Lower lobe of right lung (tissue), 2 donors: ENCODE measurements around the gene FUT9. TPM values are rescaled to one million over a fixed set of nuclear protein-coding genes. Genes with fewer than 3 reads are reported as not detected.

ENCODE experiments used
- ATAC-seq, 2 donors: fragments of 200-7000 bp; cut with Tn5 transposase; one replicate each; pipeline ENCODE4 v1.9.1; 2020 to 2022; ENCODE audit warnings: mild to moderate bottlenecking in 2 of 2, moderate library complexity in 2 of 2
- DNase-seq: peaks from one replicate; pipeline ENCODE4 v3.0.0-alpha.2; 2020
- H3K27ac ChIP-seq: fragments of 200-600 bp; one replicate; pipeline ENCODE4 v1.8.0; 2022
- H3K27me3 ChIP-seq: fragments of 200-600 bp; one replicate; pipeline ENCODE4 v1.8.0; 2022; ENCODE audit warnings: low read depth
- H3K36me3 ChIP-seq: fragments of 200-600 bp; one replicate; pipeline ENCODE4 v1.8.0; 2022; ENCODE audit warnings: mild to moderate bottlenecking
- H3K4me1 ChIP-seq: fragments of 200-600 bp; one replicate; pipeline ENCODE4 v1.8.0; 2022
- H3K4me3 ChIP-seq: fragments of 200-600 bp; one replicate; pipeline ENCODE4 v1.8.0; 2022; ENCODE audit warnings: mild to moderate bottlenecking
- H3K9me3 ChIP-seq: fragments of 200-600 bp; one replicate; pipeline ENCODE4 v1.8.0; 2022
- CTCF ChIP-seq: fragments of 200-600 bp; IDR thresholded peaks from one replicate; pipeline ENCODE4 v1.8.0; 2022; ENCODE audit warnings: antibody characterized with exemption, mild to moderate bottlenecking
- intact Hi-C: fragments of 100-400 bp; cut with DNase I; formaldehyde crosslinking; loops from one replicate; pipeline ENCODE4 v1.11.0; 2022
- total RNA-seq: library from RNA; stranded (reverse); fragmentation: NEBNext Ultra II Directional; extraction: Animal tissue kit (Norgen Biotek cat#: 25700); gene quantifications from one replicate; pipeline ENCODE4 v1.2.1, GENCODE V29; 2021
- donor health status: DM: no; HTN: yes; CAD: no; lungs with severe emphysema.

FUT9 gene
- total RNA-seq, 1 donor from 2014 or later = not detected

GRCh38 chr6:96213784-96214183 is 198.0 kb downstream of the FUT9 start:
- no peaks in the 10 kb centered on the region for H3K9me3 ChIP-seq
- H3K4me3 ChIP-seq = no peak overlapping the region
- H3K4me1 ChIP-seq = no peaks in the 10 kb centered on the region
- DNase-seq (no peak), ATAC-seq (no peak)
- intact Hi-C loops = no loop called here
- TF ChIP-seq CTCF = no peak
- no peaks in the 10 kb centered on the region for H3K36me3 ChIP-seq
- H3K27me3 ChIP-seq = no peaks in the 10 kb centered on the region
- H3K27ac ChIP-seq = no peak overlapping the region

- no peak for ATAC-seq
Measured at GRCh38 chr6:96223695-96224094, 207.9 kb downstream of the FUT9 start.

GRCh38 chr6:96227135-96227534 is 211.4 kb downstream of the FUT9 start:
- H3K27ac ChIP-seq = no peak overlapping the region
- no peak for ATAC-seq
- no peaks in the 10 kb centered on the region for H3K27me3 ChIP-seq
- H3K4me3 ChIP-seq = no peak overlapping the region
- DNase-seq = no peak
- H3K9me3 ChIP-seq = no peaks in the 10 kb centered on the region
- intact Hi-C loops = no loop called here
- TF ChIP-seq CTCF = no peak
- H3K36me3 ChIP-seq = no peaks in the 10 kb centered on the region
- H3K4me1 ChIP-seq = no peaks in the 10 kb centered on the region

More at GRCh38 chr6:96223695-96224094, 207.9 kb downstream of the FUT9 start:
- no peaks in the 10 kb centered on the region for H3K36me3 ChIP-seq
- H3K4me3 ChIP-seq = no peak overlapping the region
- intact Hi-C loops = no loop called here
- H3K27me3 ChIP-seq = no peaks in the 10 kb centered on the region
- H3K4me1 ChIP-seq = no peaks in the 10 kb centered on the region
- no peak for DNase-seq
- H3K9me3 ChIP-seq = no peaks in the 10 kb centered on the region
- no peak overlapping the region for H3K27ac ChIP-seq
- TF ChIP-seq CTCF = no peak

- ATAC-seq = no peak
- no peaks in the 10 kb centered on the region for H3K36me3 ChIP-seq
- H3K27me3 ChIP-seq = no peaks in the 10 kb centered on the region
- H3K27ac ChIP-seq = no peak overlapping the region
- no peak for DNase-seq
- no peak for TF ChIP-seq CTCF
- no peaks in the 10 kb centered on the region for H3K4me1 ChIP-seq
- intact Hi-C loops = no loop called here
- no peaks in the 10 kb centered on the region for H3K9me3 ChIP-seq
- H3K4me3 ChIP-seq = no peak overlapping the region
Measured at GRCh38 chr6:96234444-96234843, 218.7 kb downstream of the FUT9 start.

- Histone ChIP-seq H3K36me3 (no peaks in the 10 kb centered on the region), H3K4me1 (no peaks in the 10 kb centered on the region), H3K4me3 (no peak overlapping the region), H3K27me3 (no peaks in the 10 kb centered on the region), H3K27ac (no peak overlapping the region), H3K9me3 (no peaks in the 10 kb centered on the region)
- DNase-seq (no peak), ATAC-seq (no peak)
- intact Hi-C loops = no loop called here
- TF ChIP-seq CTCF = no peak
Measured at GRCh38 chr6:96235927-96236326, 220.2 kb downstream of the FUT9 start.

- no peak overlapping the region for H3K4me3 ChIP-seq
- intact Hi-C loops = no loop called here
- no peaks in the 10 kb centered on the region for H3K36me3 ChIP-seq
- no peaks in the 10 kb centered on the region for H3K27me3 ChIP-seq
- DNase-seq = no peak
- H3K4me1 ChIP-seq = no peaks in the 10 kb centered on the region
- no peaks in the 10 kb centered on the region for H3K9me3 ChIP-seq
- TF ChIP-seq CTCF = no peak
- no peak overlapping the region for H3K27ac ChIP-seq
- no peak for ATAC-seq
Measured at GRCh38 chr6:96236471-96236870, 220.7 kb downstream of the FUT9 start.
